HL-60 (cell line): Measurements from ENCODE around the gene FUZ.

Experiments used
- DNase-seq, 2 experiments: peaks; one replicate each; pipeline ENCODE4 v3.0.0-alpha.2; 2010 to 2020; ENCODE audit warnings: low read depth in 1 of 2, low spot score in 1 of 2
- H3K27ac ChIP-seq: fragments of 250-450 bp; sonication (Bioruptor Pico); replicated peaks from 2 replicates; pipeline ENCODE4 v1.5.1; 2020; ENCODE audit warnings: mild to moderate bottlenecking, moderate library complexity
- H3K27me3 ChIP-seq: fragments of 250-450 bp; sonication (Bioruptor Pico); 2 replicates; pipeline ENCODE4 v1.5.1; 2021; ENCODE audit warnings: mild to moderate bottlenecking, moderate library complexity; ENCODE audit not compliant: insufficient read depth, poor library complexity, severe bottlenecking
- H3K4me3 ChIP-seq: replicated peaks from 2 replicates; pipeline ENCODE4 v1.5.1; 2011; ENCODE audit warnings: mild to moderate bottlenecking, control low read depth, low read length; ENCODE audit not compliant: insufficient read depth
- GABPA ChIP-seq: IDR thresholded peaks from 2 replicates; pipeline ENCODE4 v1.6.1; 2012; ENCODE audit warnings: low read depth
- POLR2AphosphoS5 ChIP-seq: IDR thresholded peaks from 2 replicates; pipeline ENCODE4 v1.6.1; 2012; ENCODE audit warnings: low read depth
- SPI1 ChIP-seq: IDR thresholded peaks from 2 replicates; pipeline ENCODE4 v1.6.1; 2012; ENCODE audit warnings: low read depth, mild to moderate bottlenecking, borderline replicate concordance
- TF ChIP-seq, protein P1 (sequence below): IDR thresholded peaks from one replicate; pipeline ENCODE4 v1.5.1; 2011; ENCODE audit warnings: low read length, control low read depth, inconsistent platforms; ENCODE audit not compliant: insufficient read depth
- TF ChIP-seq, protein P2 (sequence below): IDR thresholded peaks from 2 replicates; pipeline ENCODE4 v1.6.1; 2012; ENCODE audit warnings: low read depth; ENCODE audit not compliant: insufficient replicate concordance

FUZ gene

DNA sequence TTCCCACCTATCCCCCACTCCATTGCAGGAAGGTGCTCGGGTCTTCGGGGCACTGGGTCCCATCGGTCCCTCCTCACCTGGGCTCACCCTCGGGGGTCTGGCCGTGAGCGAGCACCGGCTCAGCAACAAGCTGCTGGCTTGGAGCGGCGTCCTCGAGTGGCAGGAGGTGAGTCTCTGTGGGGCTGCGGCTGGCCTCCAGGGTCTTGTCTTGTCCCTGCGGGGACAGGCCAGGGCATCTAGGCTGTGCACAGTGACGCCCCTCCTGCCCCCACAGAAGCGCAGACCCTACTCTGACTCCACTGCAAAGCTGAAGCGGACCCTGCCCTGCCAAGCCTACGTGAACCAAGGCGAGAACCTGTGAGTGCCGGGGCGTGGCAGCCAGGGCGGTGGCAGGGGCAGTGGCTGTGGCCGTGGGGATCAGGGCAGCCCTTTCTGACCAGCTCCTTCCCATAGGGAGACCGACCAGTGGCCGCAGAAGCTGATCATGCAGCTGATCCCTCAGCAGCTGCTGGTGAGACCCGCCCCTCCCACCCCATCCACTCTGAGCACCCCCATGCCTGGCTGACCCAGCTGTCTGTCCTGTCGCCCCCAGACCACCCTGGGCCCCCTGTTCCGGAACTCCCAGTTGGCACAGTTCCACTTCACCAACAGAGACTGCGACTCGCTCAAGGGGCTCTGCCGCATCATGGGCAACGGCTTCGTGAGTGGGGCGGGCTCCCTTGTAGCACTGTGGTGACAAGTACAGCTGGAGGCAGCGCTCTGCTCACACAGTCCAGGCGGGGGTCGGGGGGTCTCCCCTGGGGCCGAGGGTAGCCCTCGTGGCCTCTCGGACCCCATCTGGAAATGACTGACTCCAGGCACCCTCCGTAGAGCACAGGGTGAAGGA, 41.5 kb upstream of the FUZ start:
- DNase-seq: no peak
- Histone ChIP-seq H3K27me3 (no peaks in the 10 kb centered on the region), H3K27ac (no peak overlapping the region), H3K4me3 (no peak overlapping the region)
- TF ChIP-seq, protein P1, sequence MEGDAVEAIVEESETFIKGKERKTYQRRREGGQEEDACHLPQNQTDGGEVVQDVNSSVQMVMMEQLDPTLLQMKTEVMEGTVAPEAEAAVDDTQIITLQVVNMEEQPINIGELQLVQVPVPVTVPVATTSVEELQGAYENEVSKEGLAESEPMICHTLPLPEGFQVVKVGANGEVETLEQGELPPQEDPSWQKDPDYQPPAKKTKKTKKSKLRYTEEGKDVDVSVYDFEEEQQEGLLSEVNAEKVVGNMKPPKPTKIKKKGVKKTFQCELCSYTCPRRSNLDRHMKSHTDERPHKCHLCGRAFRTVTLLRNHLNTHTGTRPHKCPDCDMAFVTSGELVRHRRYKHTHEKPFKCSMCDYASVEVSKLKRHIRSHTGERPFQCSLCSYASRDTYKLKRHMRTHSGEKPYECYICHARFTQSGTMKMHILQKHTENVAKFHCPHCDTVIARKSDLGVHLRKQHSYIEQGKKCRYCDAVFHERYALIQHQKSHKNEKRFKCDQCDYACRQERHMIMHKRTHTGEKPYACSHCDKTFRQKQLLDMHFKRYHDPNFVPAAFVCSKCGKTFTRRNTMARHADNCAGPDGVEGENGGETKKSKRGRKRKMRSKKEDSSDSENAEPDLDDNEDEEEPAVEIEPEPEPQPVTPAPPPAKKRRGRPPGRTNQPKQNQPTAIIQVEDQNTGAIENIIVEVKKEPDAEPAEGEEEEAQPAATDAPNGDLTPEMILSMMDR: no peak
- TF ChIP-seq, protein P2, sequence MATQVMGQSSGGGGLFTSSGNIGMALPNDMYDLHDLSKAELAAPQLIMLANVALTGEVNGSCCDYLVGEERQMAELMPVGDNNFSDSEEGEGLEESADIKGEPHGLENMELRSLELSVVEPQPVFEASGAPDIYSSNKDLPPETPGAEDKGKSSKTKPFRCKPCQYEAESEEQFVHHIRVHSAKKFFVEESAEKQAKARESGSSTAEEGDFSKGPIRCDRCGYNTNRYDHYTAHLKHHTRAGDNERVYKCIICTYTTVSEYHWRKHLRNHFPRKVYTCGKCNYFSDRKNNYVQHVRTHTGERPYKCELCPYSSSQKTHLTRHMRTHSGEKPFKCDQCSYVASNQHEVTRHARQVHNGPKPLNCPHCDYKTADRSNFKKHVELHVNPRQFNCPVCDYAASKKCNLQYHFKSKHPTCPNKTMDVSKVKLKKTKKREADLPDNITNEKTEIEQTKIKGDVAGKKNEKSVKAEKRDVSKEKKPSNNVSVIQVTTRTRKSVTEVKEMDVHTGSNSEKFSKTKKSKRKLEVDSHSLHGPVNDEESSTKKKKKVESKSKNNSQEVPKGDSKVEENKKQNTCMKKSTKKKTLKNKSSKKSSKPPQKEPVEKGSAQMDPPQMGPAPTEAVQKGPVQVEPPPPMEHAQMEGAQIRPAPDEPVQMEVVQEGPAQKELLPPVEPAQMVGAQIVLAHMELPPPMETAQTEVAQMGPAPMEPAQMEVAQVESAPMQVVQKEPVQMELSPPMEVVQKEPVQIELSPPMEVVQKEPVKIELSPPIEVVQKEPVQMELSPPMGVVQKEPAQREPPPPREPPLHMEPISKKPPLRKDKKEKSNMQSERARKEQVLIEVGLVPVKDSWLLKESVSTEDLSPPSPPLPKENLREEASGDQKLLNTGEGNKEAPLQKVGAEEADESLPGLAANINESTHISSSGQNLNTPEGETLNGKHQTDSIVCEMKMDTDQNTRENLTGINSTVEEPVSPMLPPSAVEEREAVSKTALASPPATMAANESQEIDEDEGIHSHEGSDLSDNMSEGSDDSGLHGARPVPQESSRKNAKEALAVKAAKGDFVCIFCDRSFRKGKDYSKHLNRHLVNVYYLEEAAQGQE: no peak
- TF ChIP-seq GABPA (no peak), POLR2AphosphoS5 (no peak), SPI1 (no peak)

DNA sequence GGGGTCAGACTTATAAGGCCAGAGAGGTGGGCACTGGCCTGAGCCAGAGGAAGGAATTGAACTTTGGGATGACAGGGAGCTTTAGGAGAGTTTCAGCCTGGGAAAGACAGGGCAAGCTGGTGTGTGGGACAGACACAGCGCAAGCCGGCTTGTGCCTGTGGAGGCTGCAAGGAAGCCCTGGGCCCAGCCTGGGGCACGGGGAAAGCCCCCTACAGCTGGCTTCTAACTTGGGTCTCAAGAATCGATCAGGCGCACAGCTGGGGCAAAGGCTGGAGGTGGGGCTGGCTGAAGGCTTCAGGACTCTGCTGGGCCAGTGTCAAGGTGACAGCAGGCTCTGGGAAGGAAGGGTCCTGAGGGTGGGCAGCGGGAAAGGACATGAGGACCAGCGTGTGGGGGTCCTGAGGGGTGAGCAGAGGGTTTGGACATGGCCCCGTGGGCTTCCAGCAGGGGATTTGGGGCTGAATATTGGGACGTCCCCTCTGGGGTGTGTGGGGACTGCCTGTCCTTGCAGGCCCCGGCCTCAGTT, 40.8 kb upstream of the FUZ start:
- no peak for DNase-seq
- no peaks in the 10 kb centered on the region for H3K27me3 ChIP-seq
- TF ChIP-seq SPI1: no peak
- TF ChIP-seq POLR2AphosphoS5: no peak
- TF ChIP-seq, protein P2: no peak
- H3K27ac ChIP-seq: no peak overlapping the region
- no peak overlapping the region for H3K4me3 ChIP-seq

DNA sequence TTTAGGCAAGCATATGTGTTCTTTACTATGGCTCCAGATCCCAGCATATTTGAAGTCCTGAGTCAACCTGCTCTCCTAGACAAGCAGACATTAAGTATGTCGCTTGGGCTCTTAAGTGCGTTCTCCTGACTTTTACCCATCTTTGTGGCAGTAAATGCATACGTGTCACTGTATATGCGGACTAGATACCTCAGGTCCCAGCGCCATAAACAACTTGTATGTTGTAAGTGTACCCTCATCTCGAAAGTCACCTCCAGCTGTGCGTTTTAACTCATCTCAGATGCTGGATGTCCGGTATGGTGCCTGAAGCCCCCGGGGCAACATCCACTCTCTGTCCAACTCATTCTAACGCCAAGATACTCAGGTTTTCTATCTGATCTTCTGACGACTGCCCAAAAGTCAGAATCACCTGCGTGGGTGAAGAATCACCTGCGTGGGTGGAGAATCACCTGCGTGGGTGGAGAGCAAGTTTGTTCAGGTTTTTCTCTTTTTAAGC, 39.6 kb upstream of the FUZ start:
- Histone ChIP-seq H3K27ac (no peak overlapping the region), H3K4me3 (no peak overlapping the region), H3K27me3 (no peaks in the 10 kb centered on the region)
- TF ChIP-seq, protein P2: no peak
- TF ChIP-seq SPI1 (no peak), GABPA (no peak), POLR2AphosphoS5 (no peak)
- TF ChIP-seq, protein P1: no peak
- no peak for DNase-seq
